T-cell (primary cell): ENCODE results near the gene STAMBPL1. TPM values are rescaled to one million over a fixed set of nuclear protein-coding genes. Genes with fewer than 3 reads are reported as not detected.

Experiments
- ATAC-seq, 4 experiments: fragments of 200-7000 bp in 3 of 4; fragments of 150-1000 bp in 1 of 4; cut with Tn5 transposase; replicated peaks in 1 of 4; 1 replicate in 3 of 4; 2 replicates in 1 of 4; pipeline ENCODE4 v1.10.0; 2021; ENCODE audit warnings: moderate library complexity in 3 of 4, mild to moderate bottlenecking in 2 of 4, moderate number of reproducible peaks in 1 of 4
- CTCF ChIA-PET, 2 donors: fragments of 300-600 bp; sonication (Branson Sonifier 250); formaldehyde crosslinking; loops; one replicate each; lab custom pipeline; 2022; ENCODE audit warnings: antibody characterized with exemption in 2 of 2; lab: Charles Lee
- POLR2A ChIA-PET, 2 donors: fragments of 300-600 bp; sonication (Branson Sonifier 250); formaldehyde crosslinking; loops; one replicate each; lab custom pipeline; 2022; ENCODE audit warnings: antibody characterized with exemption in 2 of 2; lab: Charles Lee
- DNase-seq, 35 experiments: peaks; one replicate each; pipeline versions ENCODE4 v3.0.0 to v3.0.0-alpha.2; 2013 to 2023
- H3K27ac ChIP-seq: one replicate; pipeline ENCODE4 v1.5.1; 2013; ENCODE audit warnings: low read length
- H3K27me3 ChIP-seq, 2 experiments: replicated peaks in 1 of 2; 1 replicate in 1 of 2; 2 replicates in 1 of 2; pipeline versions ENCODE4 v1.6.1 to v1.7.0; 2013; ENCODE audit warnings: low read length in 1 of 2, mixed read lengths in 1 of 2; ENCODE audit not compliant: control insufficient read depth in 2 of 2, insufficient read depth in 2 of 2; ENCODE audit errors: extremely low read depth in 1 of 2
- H3K36me3 ChIP-seq, 2 donors: 1 replicate in 1 of 2; 2 replicates in 1 of 2; pipeline versions ENCODE4 v1.6.1 to v1.7.0; 2013; ENCODE audit warnings: low read length in 1 of 2; ENCODE audit not compliant: control insufficient read depth in 2 of 2, insufficient read depth in 1 of 2; ENCODE audit errors: extremely low read depth in 1 of 2
- H3K4me1 ChIP-seq, 2 experiments: 1 replicate in 1 of 2; 2 replicates in 1 of 2; pipeline versions ENCODE4 v1.6.1 to v1.7.0; 2013; ENCODE audit warnings: low read length in 2 of 2, mixed read lengths in 1 of 2; ENCODE audit not compliant: insufficient read depth in 2 of 2, control insufficient read depth in 1 of 2; ENCODE audit errors: extremely low read depth in 1 of 2
- H3K4me3 ChIP-seq, 2 donors: 1 replicate in 1 of 2; 2 replicates in 1 of 2; pipeline versions ENCODE4 v1.5.1 to v1.7.0; 2013; ENCODE audit warnings: mild to moderate bottlenecking in 2 of 2, low read length in 1 of 2, moderate library complexity in 1 of 2; ENCODE audit not compliant: control insufficient read depth in 1 of 2; ENCODE audit errors: extremely low read depth in 1 of 2
- H3K9me3 ChIP-seq: 2 replicates; pipeline ENCODE4 v1.7.0; 2013
- H3K27ac Mint-ChIP-seq, 2 donors: one replicate each; pipeline ENCODE4 v1.8.0; 2020 to 2021; ENCODE audit warnings: mild to moderate bottlenecking in 2 of 2, mixed read lengths in 2 of 2
- H3K27me3 Mint-ChIP-seq, 2 donors: one replicate each; pipeline ENCODE4 v1.8.0; 2021 to 2022; ENCODE audit warnings: mixed read lengths in 2 of 2
- H3K36me3 Mint-ChIP-seq: one replicate; pipeline ENCODE4 v1.8.0; 2021; ENCODE audit warnings: mixed read lengths
- H3K4me1 Mint-ChIP-seq, 3 donors: one replicate each; pipeline ENCODE4 v1.8.0; 2020 to 2022; ENCODE audit warnings: mixed read lengths in 3 of 3, mild to moderate bottlenecking in 1 of 3
- H3K4me3 Mint-ChIP-seq, 3 donors: one replicate each; pipeline ENCODE4 v1.8.0; 2020 to 2022; ENCODE audit warnings: mild to moderate bottlenecking in 3 of 3, mixed read lengths in 3 of 3, moderate library complexity in 3 of 3
- H3K9me3 Mint-ChIP-seq, 3 donors: one replicate each; pipeline ENCODE4 v1.8.0; 2020 to 2022; ENCODE audit warnings: mixed read lengths in 3 of 3
- WGBS: methylation state at CpG from one replicate; pipeline ENCODE4 v1.1.5; 2013; ENCODE audit warnings: missing lambda C conversion rate; ENCODE audit not compliant: insufficient coverage; 5-methylcytosine and 5-hydroxymethylcytosine counted together
- total RNA-seq, 35 experiments: library from RNA in 6 of 35; stranded (reverse) in 6 of 35; fragments of 120-200 nt in 1 of 35; gene quantifications; one replicate each; pipeline versions ENCODE4 v1.2.1 to v1.2.4 and lab custom pipeline; 2013 to 2026

The STAMBPL1 gene
- total RNA-seq, 5 donors from 2014 or later (not counting 1 experiment from before 2014, with no cell fraction given): 27.5 to 37.8 (median 34.5) TPM

DNA sequence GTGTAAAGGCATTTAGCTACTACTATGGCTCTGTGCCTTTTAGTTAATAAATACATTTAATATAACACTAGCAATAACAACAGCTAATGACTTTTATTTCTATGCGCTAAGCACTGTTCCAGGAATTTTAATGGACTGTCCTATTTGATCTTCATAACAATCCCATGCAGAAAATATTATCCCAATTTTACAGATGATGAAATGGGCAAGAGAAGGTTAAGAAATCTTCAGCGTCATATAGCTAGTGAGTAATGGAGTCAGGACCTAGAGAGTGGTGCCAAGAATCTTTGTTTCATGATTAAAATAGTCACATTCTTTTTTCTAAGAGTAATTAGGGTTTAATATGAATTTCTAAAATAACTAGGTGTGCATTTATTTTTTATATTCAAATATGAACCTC lies 40.2 kb downstream of the STAMBPL1 start:
- POLR2A ChIA-PET: no interaction called here
- Mint-ChIP-seq H3K4me3 (no peak overlapping the region), H3K4me1 (peaks cover 0 to 7% (median 6%) of the 10 kb centered on the region in 3 donors), H3K9me3 (no peaks in the 10 kb centered on the region), H3K27me3 (no peaks in the 10 kb centered on the region), H3K36me3 (peaks cover 43% of the 10 kb centered on the region), H3K27ac (no peak overlapping the region)
- Histone ChIP-seq H3K36me3 (peaks cover 4 to 59% of the 10 kb centered on the region in 2 donors), H3K27ac (no peak overlapping the region), H3K27me3 (no peaks in the 10 kb centered on the region), H3K4me3 (no peak overlapping the region), H3K9me3 (no peaks in the 10 kb centered on the region), H3K4me1 (no peaks in the 10 kb centered on the region)
- CTCF ChIA-PET: interaction anchor here (0.6 to 1.5 kb wide), 5 partner anchors 8 to 20 kb away, joined by 3 to 4 read pairs (median 3); no protein-coding TSS in a partner anchor
- WGBS: no CpG with 5 or more reads among the region's 2 CpGs
- DNase-seq (no peak), ATAC-seq (no peak)

- no peak overlapping the region for H3K27ac Mint-ChIP-seq
- Histone ChIP-seq H3K27ac (no peak overlapping the region), H3K9me3 (no peaks in the 10 kb centered on the region), H3K36me3 (peaks cover 4 to 59% of the 10 kb centered on the region in 2 donors), H3K4me1 (no peaks in the 10 kb centered on the region), H3K27me3 (no peaks in the 10 kb centered on the region), H3K4me3 (no peak overlapping the region)
- POLR2A ChIA-PET: interaction anchor here in 1 of 2 donors (0.6 kb wide), 1 partner anchor 80 kb away, joined by 4 read pairs; no protein-coding TSS in a partner anchor
- no peaks in the 10 kb centered on the region for H3K9me3 Mint-ChIP-seq
- ATAC-seq (no peak), DNase-seq (no peak)
- H3K4me3 Mint-ChIP-seq: no peak overlapping the region
- H3K27me3 Mint-ChIP-seq: no peaks in the 10 kb centered on the region
- CTCF ChIA-PET: interaction anchor here in 1 of 2 donors (1.0 to 1.4 kb wide), 3 partner anchors 12 to 86 kb away, joined by 3 to 4 read pairs (median 3); no protein-coding TSS in a partner anchor
- WGBS: 100% methylated on average over 2 of the region's 3 CpGs
- H3K4me1 Mint-ChIP-seq: no peaks in the 10 kb centered on the region
- peaks cover 34% of the 10 kb centered on the region for H3K36me3 Mint-ChIP-seq
Observed at GRCh38 chr10:88920986-88921593, 41.0 kb downstream of the STAMBPL1 start.

- ChIA-PET POLR2A (interaction anchor here in 1 of 2 donors (0.6 kb wide), 1 partner anchor 101 kb away, joined by 3 read pairs; no protein-coding TSS in a partner anchor), CTCF (no interaction called here)
- H3K9me3 ChIP-seq: no peaks in the 10 kb centered on the region
- Mint-ChIP-seq H3K27ac (no peak overlapping the region), H3K36me3 (peaks cover 41% of the 10 kb centered on the region), H3K4me1 (no peaks in the 10 kb centered on the region), H3K4me3 (no peak overlapping the region), H3K27me3 (no peaks in the 10 kb centered on the region), H3K9me3 (no peaks in the 10 kb centered on the region)
- H3K4me3 ChIP-seq: no peak overlapping the region
- DNase-seq (no peak), ATAC-seq (no peak)
- H3K4me1 ChIP-seq: no peaks in the 10 kb centered on the region
- H3K27ac ChIP-seq: no peak overlapping the region
- H3K36me3 ChIP-seq: peaks cover 4 to 65% of the 10 kb centered on the region in 2 donors
- H3K27me3 ChIP-seq: no peaks in the 10 kb centered on the region
- WGBS: 90% methylated on average over 2 of the region's 2 CpGs
Observed at GRCh38 chr10:88922041-88922440, 42.0 kb downstream of the STAMBPL1 start.

DNA sequence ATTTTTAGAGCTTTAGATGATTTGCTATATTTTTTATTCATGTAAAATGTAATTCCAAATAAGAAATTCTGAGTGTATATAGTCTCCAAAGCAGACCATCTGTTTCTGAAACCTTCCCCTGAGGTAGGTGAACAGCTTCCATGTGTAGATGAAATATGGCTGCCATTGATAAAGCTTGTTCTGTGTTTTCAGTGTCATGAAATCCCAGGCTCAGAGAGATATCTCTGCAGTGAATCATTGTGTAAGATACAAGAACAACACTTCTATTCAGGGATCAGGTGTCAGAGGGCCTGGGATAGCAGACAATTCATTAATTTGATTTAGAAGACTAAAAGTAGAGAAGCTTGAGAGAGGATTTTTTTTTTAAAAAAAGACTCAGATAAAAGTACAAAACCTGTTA lies 43.5 kb downstream of the STAMBPL1 start:
- no peaks in the 10 kb centered on the region for H3K9me3 Mint-ChIP-seq
- no peak for ATAC-seq
- Histone ChIP-seq H3K9me3 (no peaks in the 10 kb centered on the region), H3K27me3 (no peaks in the 10 kb centered on the region), H3K4me3 (no peak overlapping the region), H3K27ac (no peak overlapping the region), H3K36me3 (peaks cover 0 to 68% of the 10 kb centered on the region in 2 donors), H3K4me1 (no peaks in the 10 kb centered on the region)
- H3K36me3 Mint-ChIP-seq: peaks cover 48% of the 10 kb centered on the region
- POLR2A ChIA-PET: no interaction called here
- no peak overlapping the region for H3K27ac Mint-ChIP-seq
- H3K4me3 Mint-ChIP-seq: no peak overlapping the region
- no peak for DNase-seq
- CTCF ChIA-PET: interaction anchor here (0.6 to 1.5 kb wide), 3 partner anchors 9 to 225 kb away, joined by 3 to 16 read pairs (median 6); no protein-coding TSS in a partner anchor
- H3K27me3 Mint-ChIP-seq: no peaks in the 10 kb centered on the region
- H3K4me1 Mint-ChIP-seq: no peaks in the 10 kb centered on the region

- Mint-ChIP-seq H3K27me3 (no peaks in the 10 kb centered on the region), H3K9me3 (no peaks in the 10 kb centered on the region), H3K4me3 (no peak overlapping the region), H3K27ac (no peak overlapping the region), H3K36me3 (peaks cover 37% of the 10 kb centered on the region), H3K4me1 (peaks cover 0 to 2% (median 0%) of the 10 kb centered on the region in 3 donors)
- CTCF ChIA-PET: no interaction called here
- WGBS: no CpG with 5 or more reads among the region's 6 CpGs
- Histone ChIP-seq H3K4me3 (no peak overlapping the region), H3K4me1 (no peaks in the 10 kb centered on the region), H3K9me3 (no peaks in the 10 kb centered on the region), H3K27ac (no peak overlapping the region), H3K27me3 (no peaks in the 10 kb centered on the region), H3K36me3 (peaks cover 0 to 55% of the 10 kb centered on the region in 2 donors)
- DNase-seq: no peak
- no peak for ATAC-seq
- POLR2A ChIA-PET: no interaction called here
Observed at GRCh38 chr10:88926566-88927415, 46.7 kb downstream of the STAMBPL1 start.

DNA sequence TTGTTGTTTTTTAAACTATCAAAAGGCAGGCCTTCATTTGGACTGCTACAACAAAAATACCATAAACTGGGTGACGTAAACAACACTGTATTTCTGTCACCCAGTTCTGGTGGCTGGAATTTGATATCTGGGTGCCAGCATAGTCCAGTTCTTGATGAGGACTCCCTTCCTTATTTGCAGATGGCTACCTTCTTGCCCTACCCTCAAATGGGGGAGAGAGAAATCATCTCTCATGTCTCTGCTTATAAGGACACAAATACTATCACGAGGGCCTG lies 47.3 kb downstream of the STAMBPL1 start:
- Mint-ChIP-seq H3K27ac (no peak overlapping the region), H3K9me3 (no peaks in the 10 kb centered on the region), H3K36me3 (peaks cover 37% of the 10 kb centered on the region), H3K4me1 (peaks cover 0 to 2% (median 2%) of the 10 kb centered on the region in 3 donors), H3K27me3 (no peaks in the 10 kb centered on the region), H3K4me3 (no peak overlapping the region)
- peaks cover 0 to 50% of the 10 kb centered on the region in 2 donors for H3K36me3 ChIP-seq
- CTCF ChIA-PET: no interaction called here
- no peak overlapping the region for H3K4me3 ChIP-seq
- no peaks in the 10 kb centered on the region for H3K4me1 ChIP-seq
- POLR2A ChIA-PET: no interaction called here
- H3K9me3 ChIP-seq: no peaks in the 10 kb centered on the region
- no CpG with 5 or more reads among the region's 2 CpGs for WGBS
- no peak overlapping the region for H3K27ac ChIP-seq
- no peaks in the 10 kb centered on the region for H3K27me3 ChIP-seq
- no peak for ATAC-seq
- DNase-seq: no peak
